ELR (cell line): ENCODE data around the gene EVA1C.

Source experiments
- DNase-seq: peaks from one replicate; pipeline ENCODE4 v3.0.0-alpha.2; 2015; ENCODE audit warnings: low read depth

Gene EVA1C

DNA sequence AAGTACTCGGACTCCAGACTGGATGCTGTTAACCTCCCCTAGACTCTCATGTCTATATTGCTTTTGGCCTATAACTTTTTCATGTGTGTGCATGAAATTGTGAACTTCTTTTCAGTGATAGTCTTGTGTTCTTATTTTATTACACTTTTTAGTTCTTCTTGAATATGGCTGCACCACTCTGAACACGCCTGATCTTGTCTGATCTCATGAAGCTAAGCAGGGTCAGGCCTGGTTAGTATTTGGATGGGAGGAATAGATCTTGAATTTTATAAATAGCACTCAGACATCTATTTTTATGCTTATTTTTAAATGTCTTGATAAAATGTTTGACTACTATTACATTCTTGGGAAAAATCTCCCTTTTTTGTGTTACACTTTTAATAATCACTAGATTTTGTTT is 150.4 kb downstream of the EVA1C start:
- DNase-seq = no peak
